Retinal pigment epithelial cell (primary cell): Measurements from ENCODE around the gene ZC3H18.
A peak's percentile ranks its signal among the peaks of the same experiment; 100 is the strongest.

Experiments used
- DNase-seq: peaks from one replicate; pipeline ENCODE4 v3.0.0-alpha.2; 2010; ENCODE audit warnings: low read depth
- H3K4me3 ChIP-seq: 2 replicates; pipeline ENCODE4 v1.5.1; 2011; ENCODE audit warnings: mild to moderate bottlenecking, low read length, control low read depth, moderate library complexity
- CTCF ChIP-seq: conservative IDR thresholded peaks from 2 replicates; pipeline ENCODE4 v1.5.1; 2011; ENCODE audit warnings: low read depth, low read length, control low read depth, inconsistent platforms

Gene ZC3H18

GRCh38 chr16:88673716-88674379 is 103.6 kb downstream of the ZC3H18 start:
- TF ChIP-seq CTCF = no peak
- DNase-seq = no peak
- no peak overlapping the region for H3K4me3 ChIP-seq

- H3K4me3 ChIP-seq = no peak overlapping the region
- no peak for DNase-seq
- no peak for TF ChIP-seq CTCF
Observed at GRCh38 chr16:88676502-88677242, 106.5 kb downstream of the ZC3H18 start.

- DNase-seq = no peak
- no peak overlapping the region for H3K4me3 ChIP-seq
- no peak for TF ChIP-seq CTCF
Observed at GRCh38 chr16:88677721-88678120, 107.5 kb downstream of the ZC3H18 start.

- no peak for TF ChIP-seq CTCF
- H3K4me3 ChIP-seq = no peak overlapping the region
- DNase-seq = no peak
Observed at GRCh38 chr16:88678224-88678979, 108.2 kb downstream of the ZC3H18 start.

GRCh38 chr16:88680554-88681083 is 110.4 kb downstream of the ZC3H18 start:
- no peak for TF ChIP-seq CTCF
- no peak overlapping the region for H3K4me3 ChIP-seq
- DNase-seq = no peak

- peak; percentile 58 for TF ChIP-seq CTCF
- no peak overlapping the region for H3K4me3 ChIP-seq
- DNase-seq = no peak
Observed at GRCh38 chr16:88681084-88681680, 111.0 kb downstream of the ZC3H18 start.
